Measurements from ENCODE around the gene PANX3.

DNA sequence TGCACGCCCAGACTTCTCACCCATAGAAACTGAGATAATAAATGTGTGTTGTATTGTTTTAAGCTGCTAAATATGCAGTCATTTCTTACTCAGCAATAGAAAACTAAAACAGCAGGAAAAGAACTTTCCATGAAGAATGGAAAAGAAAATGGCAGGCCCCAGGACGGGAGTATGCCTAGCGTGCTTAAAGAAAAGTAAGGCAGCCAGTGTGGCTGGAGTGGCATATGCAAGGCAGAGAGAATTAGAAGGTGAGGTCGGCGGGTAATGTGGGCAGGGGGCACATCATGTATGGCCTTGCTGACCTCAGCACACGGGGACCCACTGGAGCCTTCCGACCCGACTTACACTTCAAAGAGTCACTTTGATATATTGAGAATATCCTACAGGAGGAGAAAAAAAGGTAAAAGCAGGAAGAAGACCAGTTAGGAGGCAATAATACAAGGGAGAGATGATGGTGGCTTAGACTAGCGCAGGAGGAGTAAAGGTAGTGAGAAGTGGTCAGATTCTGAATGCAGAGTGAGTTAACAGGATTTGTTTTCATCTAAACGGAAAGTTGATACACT lies 31.9 kb downstream of the PANX3 start:
- TF ChIP-seq CTCF (IDR thresholded peaks at IDR 0.05) (no peak), POLR2A (IDR thresholded peaks at IDR 0.05) (no peak)

All from uterus (tissue), 2 donors.